DND-41 (cell line): Measurements from ENCODE around the gene SCAI.

Experiments
- EZH2 ChIP-seq: IDR thresholded peaks from 3 replicates; pipeline ENCODE4 v1.6.1; 2012; ENCODE audit warnings: borderline replicate concordance, low read depth, mild to moderate bottlenecking, moderate library complexity, low read length, inconsistent platforms; ENCODE audit not compliant: severe bottlenecking
- TF ChIP-seq, protein P1 (sequence below): IDR thresholded peaks from 2 replicates; pipeline ENCODE4 v1.5.1; 2012; ENCODE audit warnings: borderline replicate concordance, low read length, moderate library complexity, mild to moderate bottlenecking; ENCODE audit not compliant: poor library complexity, severe bottlenecking; ENCODE audit errors: extremely low read depth

DNA sequence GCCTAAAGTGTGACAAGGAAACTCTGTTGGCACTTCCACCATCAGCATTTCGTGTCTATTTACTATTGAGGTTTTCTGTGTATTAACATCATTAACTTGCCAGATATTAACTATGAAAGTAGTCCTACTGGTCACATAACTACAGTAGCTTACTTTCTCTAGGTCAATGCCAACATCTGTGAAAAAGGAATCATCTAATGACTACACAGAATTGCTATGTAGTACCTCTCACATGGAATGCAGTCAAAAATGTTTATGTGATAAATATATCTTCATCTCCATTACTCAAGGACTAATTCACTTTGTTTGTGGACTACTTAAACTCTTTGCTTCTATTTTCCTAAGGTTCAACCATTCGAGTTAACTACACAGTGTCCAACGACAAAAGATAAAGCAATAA, 2.1 kb downstream of the SCAI start:
- TF ChIP-seq, protein P1, sequence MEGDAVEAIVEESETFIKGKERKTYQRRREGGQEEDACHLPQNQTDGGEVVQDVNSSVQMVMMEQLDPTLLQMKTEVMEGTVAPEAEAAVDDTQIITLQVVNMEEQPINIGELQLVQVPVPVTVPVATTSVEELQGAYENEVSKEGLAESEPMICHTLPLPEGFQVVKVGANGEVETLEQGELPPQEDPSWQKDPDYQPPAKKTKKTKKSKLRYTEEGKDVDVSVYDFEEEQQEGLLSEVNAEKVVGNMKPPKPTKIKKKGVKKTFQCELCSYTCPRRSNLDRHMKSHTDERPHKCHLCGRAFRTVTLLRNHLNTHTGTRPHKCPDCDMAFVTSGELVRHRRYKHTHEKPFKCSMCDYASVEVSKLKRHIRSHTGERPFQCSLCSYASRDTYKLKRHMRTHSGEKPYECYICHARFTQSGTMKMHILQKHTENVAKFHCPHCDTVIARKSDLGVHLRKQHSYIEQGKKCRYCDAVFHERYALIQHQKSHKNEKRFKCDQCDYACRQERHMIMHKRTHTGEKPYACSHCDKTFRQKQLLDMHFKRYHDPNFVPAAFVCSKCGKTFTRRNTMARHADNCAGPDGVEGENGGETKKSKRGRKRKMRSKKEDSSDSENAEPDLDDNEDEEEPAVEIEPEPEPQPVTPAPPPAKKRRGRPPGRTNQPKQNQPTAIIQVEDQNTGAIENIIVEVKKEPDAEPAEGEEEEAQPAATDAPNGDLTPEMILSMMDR: no peak
- no peak for TF ChIP-seq EZH2
